Fibroblast of lung (primary cell): ENCODE data around the gene HBG1. TPM values are rescaled to one million over a fixed set of nuclear protein-coding genes. Genes with fewer than 3 reads are reported as not detected.

ENCODE experiments used
- DNase-seq, 2 donors: peaks; one replicate each; pipeline versions ENCODE4 v3.0.0 to v3.0.0-alpha.2; 2010; ENCODE audit warnings: low read depth in 2 of 2
- H2AFZ ChIP-seq: 2 replicates; pipeline ENCODE4 v1.5.1; 2012; ENCODE audit warnings: low read length, control low read depth, inconsistent platforms
- H3K27ac ChIP-seq: 2 replicates; pipeline ENCODE4 v1.5.1; 2011; ENCODE audit warnings: low read length, control low read depth; ENCODE audit not compliant: insufficient read depth
- H3K27me3 ChIP-seq: 2 replicates; pipeline ENCODE4 v1.5.1; 2011; ENCODE audit warnings: mild to moderate bottlenecking, low read length; ENCODE audit not compliant: control insufficient read depth, insufficient read depth
- H3K36me3 ChIP-seq: 2 replicates; pipeline ENCODE4 v1.5.1; 2011; ENCODE audit warnings: low read length; ENCODE audit not compliant: control insufficient read depth, insufficient read depth
- H3K4me1 ChIP-seq: 2 replicates; pipeline ENCODE4 v1.5.1; 2011; ENCODE audit warnings: low read length; ENCODE audit not compliant: control insufficient read depth, insufficient read depth; ENCODE audit errors: extremely low read depth
- H3K4me2 ChIP-seq: 2 replicates; pipeline ENCODE4 v1.5.1; 2011; ENCODE audit warnings: low read length, control low read depth; ENCODE audit not compliant: insufficient read depth; ENCODE audit errors: extremely low read depth
- H3K4me3 ChIP-seq, 4 experiments: fragments of 200-600 bp in 1 of 4; sonication (generic) in 1 of 4; replicated peaks in 1 of 4; 2 replicates each; pipeline ENCODE4 v1.5.1; 2011 to 2016; ENCODE audit warnings: low read length in 4 of 4, low read depth in 3 of 4, mild to moderate bottlenecking in 3 of 4, control low read depth in 2 of 4, inconsistent platforms in 1 of 4, mixed read lengths in 1 of 4; ENCODE audit not compliant: insufficient read depth in 1 of 4; ENCODE audit errors: control extremely low read depth in 1 of 4
- H3K79me2 ChIP-seq: 2 replicates; pipeline ENCODE4 v1.5.1; 2012; ENCODE audit warnings: mild to moderate bottlenecking, low read length, inconsistent platforms; ENCODE audit not compliant: control insufficient read depth, insufficient read depth
- H3K9ac ChIP-seq: 2 replicates; pipeline ENCODE4 v1.5.1; 2011; ENCODE audit warnings: mild to moderate bottlenecking, low read length, control low read depth; ENCODE audit not compliant: insufficient read depth
- H3K9me3 ChIP-seq: 2 replicates; pipeline ENCODE4 v1.5.1; 2012; ENCODE audit warnings: low read depth, low read length; ENCODE audit not compliant: control insufficient read depth, insufficient read depth
- H4K20me1 ChIP-seq: 2 replicates; pipeline ENCODE4 v1.5.1; 2011; ENCODE audit warnings: low read length; ENCODE audit not compliant: control insufficient read depth, insufficient read depth; ENCODE audit errors: extremely low read depth
- CTCF ChIP-seq, 2 donors: IDR thresholded peaks in 1 of 2; conservative IDR thresholded peaks in 1 of 2; 1 replicate in 1 of 2; 2 replicates in 1 of 2; pipeline ENCODE4 v1.5.1; 2011 to 2012; ENCODE audit warnings: low read length in 2 of 2, control low read depth in 1 of 2, inconsistent platforms in 1 of 2, low read depth in 1 of 2, mild to moderate bottlenecking in 1 of 2
- EZH2 ChIP-seq: IDR thresholded peaks from 2 replicates; pipeline ENCODE4 v1.5.1; 2012; ENCODE audit warnings: low read length, control low read depth, mild to moderate bottlenecking; ENCODE audit errors: missing control alignments
- polyA plus RNA-seq, 2 donors: library from polyadenylated mRNA; depleted of rRNA in 1 of 2; stranded (reverse) in 1 of 2; unstranded in 1 of 2; fragments of >200 nt; gene quantifications; 2 replicates each; pipeline ENCODE4 v1.2.1, GENCODE V29; 2011 to 2012; ENCODE audit warnings: missing spikeins in 1 of 2
- total RNA-seq: library from RNA; depleted of rRNA; stranded (reverse); fragments of >200 nt; gene quantifications from 2 replicates; pipeline ENCODE4 v1.2.1, GENCODE V29; 2014

The HBG1 gene
- total and polyA plus RNA-seq, 2 donors (not counting 1 experiment from before 2014, with no cell fraction given), result 0.41 TPM; not detected in 1

- Histone ChIP-seq H3K4me1 (peaks cover 15% of the 10 kb centered on the region), H3K79me2 (no peaks in the 10 kb centered on the region), H3K4me3 (no peak overlapping the region), H3K36me3 (no peaks in the 10 kb centered on the region), H3K9ac (no peak overlapping the region), H3K27ac (peak overlapping the region; percentile 59), H2AFZ (peak overlapping the region; percentile 30), H3K9me3 (no peaks in the 10 kb centered on the region), H3K4me2 (no peak overlapping the region), H4K20me1 (no peaks in the 10 kb centered on the region), H3K27me3 (no peaks in the 10 kb centered on the region)
- DNase-seq, result no peak
- TF ChIP-seq EZH2 (no peak), CTCF (conservative IDR thresholded peaks at IDR 0.05 in 1 of 2, IDR thresholded peaks at IDR 0.05 in 1 of 2; ENCODE audit: low read depth in 1 of 2, low read length in 2 of 2) (no peak)
Measured at GRCh38 chr11:5279471-5280090, 29.9 kb upstream of the HBG1 start.

GRCh38 chr11:5277807-5278382 is 28.2 kb upstream of the HBG1 start:
- Histone ChIP-seq H3K9ac (no peak overlapping the region), H3K4me2 (no peak overlapping the region), H3K27me3 (no peaks in the 10 kb centered on the region), H4K20me1 (no peaks in the 10 kb centered on the region), H3K4me3 (no peak overlapping the region), H3K27ac (no peak overlapping the region), H3K4me1 (peaks cover 17% of the 10 kb centered on the region), H3K79me2 (no peaks in the 10 kb centered on the region), H3K36me3 (no peaks in the 10 kb centered on the region), H3K9me3 (no peaks in the 10 kb centered on the region), H2AFZ (no peak overlapping the region)
- TF ChIP-seq CTCF (conservative IDR thresholded peaks at IDR 0.05 in 1 of 2, IDR thresholded peaks at IDR 0.05 in 1 of 2; ENCODE audit: low read depth in 1 of 2, low read length in 2 of 2) (no peak), EZH2 (no peak)
- no peak for DNase-seq

GRCh38 chr11:5276697-5277096 is 27.0 kb upstream of the HBG1 start:
- TF ChIP-seq EZH2 (no peak), CTCF (conservative IDR thresholded peaks at IDR 0.05 in 1 of 2, IDR thresholded peaks at IDR 0.05 in 1 of 2; ENCODE audit: low read depth in 1 of 2, low read length in 2 of 2) (no peak)
- Histone ChIP-seq H3K9ac (no peak overlapping the region), H4K20me1 (no peaks in the 10 kb centered on the region), H2AFZ (no peak overlapping the region), H3K27ac (no peak overlapping the region), H3K79me2 (no peaks in the 10 kb centered on the region), H3K36me3 (no peaks in the 10 kb centered on the region), H3K4me2 (no peak overlapping the region), H3K4me1 (peaks cover 17% of the 10 kb centered on the region), H3K27me3 (no peaks in the 10 kb centered on the region), H3K4me3 (no peak overlapping the region), H3K9me3 (no peaks in the 10 kb centered on the region)
- DNase-seq, result no peak
